Body of pancreas (tissue), 4 donors: ENCODE results near the gene TRPV2.

Experiments used
- CTCF ChIP-seq, 7 experiments: fragments of 450-650 bp in 4 of 7; fragments of 200-600 bp in 3 of 7; sonication (generic) in 3 of 7; IDR thresholded peaks; one replicate each; pipeline ENCODE4 v1.5.1; 2016 to 2019; ENCODE audit warnings: antibody characterized with exemption in 7 of 7
- POLR2A ChIP-seq, 3 donors: fragments of 450-650 bp; IDR thresholded peaks; one replicate each; pipeline ENCODE4 v1.6.1; 2016; ENCODE audit warnings: antibody characterized with exemption in 3 of 3, mild to moderate bottlenecking in 2 of 3

GRCh38 chr17:16453493-16453851 lies 38.1 kb downstream of the TRPV2 start:
- TF ChIP-seq CTCF (IDR thresholded peaks at IDR 0.05) (no peak), POLR2A (IDR thresholded peaks at IDR 0.05) (no peak)
